Skeletal muscle cell (primary cell): ENCODE data around the gene OR10K1.

Experiments used
- DNase-seq: peaks from one replicate; pipeline ENCODE4 v3.0.0-alpha.2; 2010; ENCODE audit warnings: low read depth
- H3K4me3 ChIP-seq: 2 replicates; pipeline ENCODE4 v1.5.1; 2011; ENCODE audit warnings: low read depth, mild to moderate bottlenecking, control low read depth, low read length, moderate library complexity

Gene OR10K1

DNA sequence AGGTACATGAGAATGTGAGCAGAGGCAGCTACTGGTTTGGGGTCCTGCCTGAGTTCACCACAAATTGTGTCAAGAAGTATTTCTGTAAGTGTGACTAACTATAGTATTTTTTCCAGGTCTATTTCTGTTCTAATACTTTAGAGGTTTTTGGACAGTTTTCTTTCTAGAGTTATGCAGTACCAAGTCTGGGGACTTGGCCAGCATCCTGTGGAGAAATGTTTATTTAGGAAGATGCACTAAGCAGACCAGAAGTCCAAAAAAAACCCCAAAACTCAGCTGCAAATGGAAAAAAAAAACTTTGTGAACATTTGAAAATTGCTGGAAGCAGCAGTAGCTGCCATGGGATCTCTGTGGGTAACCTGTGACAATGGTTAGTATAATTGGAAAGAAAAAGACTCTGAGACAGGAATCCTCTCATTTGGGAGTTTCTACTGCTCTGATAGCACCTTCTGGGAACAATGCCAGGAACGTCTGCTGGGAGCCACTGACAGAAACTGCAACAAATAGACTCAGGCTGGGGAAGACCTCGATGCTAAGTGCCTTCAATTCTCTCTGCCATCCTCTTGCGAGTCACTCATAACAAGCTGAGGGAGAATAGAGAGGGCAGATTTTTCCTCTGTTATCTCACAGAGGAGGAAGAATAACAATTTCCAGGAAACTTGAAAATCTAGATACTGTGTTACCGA is 48.0 kb downstream of the OR10K1 start:
- no peak overlapping the region for H3K4me3 ChIP-seq
- no peak for DNase-seq

DNA sequence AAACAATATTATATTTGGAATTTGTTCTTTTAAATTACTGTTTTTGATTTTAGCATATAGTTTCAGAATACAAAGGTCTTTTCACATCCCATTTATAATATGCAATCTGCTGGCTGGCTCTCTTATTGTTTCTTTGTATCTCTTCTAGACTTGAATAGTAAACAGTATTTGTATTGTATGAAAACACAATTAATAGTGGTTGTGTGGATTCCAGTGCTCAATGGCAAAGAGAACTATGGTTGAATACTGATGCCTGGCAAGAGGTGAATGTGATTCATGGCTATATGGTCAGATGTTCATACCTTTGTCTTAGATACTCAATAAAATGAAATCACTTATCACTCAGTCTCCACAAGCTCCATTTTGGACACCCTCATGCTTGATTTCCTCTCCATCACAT is 55.3 kb downstream of the OR10K1 start:
- H3K4me3 ChIP-seq = no peak overlapping the region
- DNase-seq = no peak
